HG02938 (cell line): ENCODE measurements around the gene GPR35.
"Not testable (repeated sequence)": the region's sequence is repeated elsewhere in the genome, so short reads cannot be mapped to it uniquely, and the experiment has no call there.

Source experiments
- ATAC-seq: cut with Tn5 transposase; IDR thresholded peaks from one replicate; pipeline ENCODE4 v1.9.1; 2021; ENCODE audit warnings: mild to moderate bottlenecking, moderate library complexity; ENCODE audit not compliant: unreplicated experiment

Gene GPR35

GRCh38 chr2:240650254-240650965 lies 25.1 kb downstream of the GPR35 start:
- ATAC-seq: no peak

DNA sequence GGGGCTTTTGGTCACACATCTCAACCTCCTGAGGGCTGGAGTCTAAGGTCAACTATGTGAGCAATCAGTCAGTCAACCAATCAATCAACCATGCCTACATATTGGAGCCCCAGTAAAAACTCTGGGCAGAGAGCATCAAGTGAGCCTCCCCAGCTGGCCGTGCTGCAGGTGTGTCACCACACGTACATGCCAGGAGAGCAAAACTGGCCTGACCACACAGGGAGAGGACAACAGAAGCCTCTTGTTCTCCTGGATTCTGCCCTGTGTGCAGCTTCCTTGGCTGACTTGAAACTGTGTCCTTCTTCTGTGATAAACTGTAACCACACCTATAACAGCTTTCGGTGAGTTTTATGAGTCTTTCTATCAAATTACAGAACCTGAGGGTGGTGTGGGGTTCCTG lies 25.9 kb downstream of the GPR35 start:
- ATAC-seq: no peak

DNA sequence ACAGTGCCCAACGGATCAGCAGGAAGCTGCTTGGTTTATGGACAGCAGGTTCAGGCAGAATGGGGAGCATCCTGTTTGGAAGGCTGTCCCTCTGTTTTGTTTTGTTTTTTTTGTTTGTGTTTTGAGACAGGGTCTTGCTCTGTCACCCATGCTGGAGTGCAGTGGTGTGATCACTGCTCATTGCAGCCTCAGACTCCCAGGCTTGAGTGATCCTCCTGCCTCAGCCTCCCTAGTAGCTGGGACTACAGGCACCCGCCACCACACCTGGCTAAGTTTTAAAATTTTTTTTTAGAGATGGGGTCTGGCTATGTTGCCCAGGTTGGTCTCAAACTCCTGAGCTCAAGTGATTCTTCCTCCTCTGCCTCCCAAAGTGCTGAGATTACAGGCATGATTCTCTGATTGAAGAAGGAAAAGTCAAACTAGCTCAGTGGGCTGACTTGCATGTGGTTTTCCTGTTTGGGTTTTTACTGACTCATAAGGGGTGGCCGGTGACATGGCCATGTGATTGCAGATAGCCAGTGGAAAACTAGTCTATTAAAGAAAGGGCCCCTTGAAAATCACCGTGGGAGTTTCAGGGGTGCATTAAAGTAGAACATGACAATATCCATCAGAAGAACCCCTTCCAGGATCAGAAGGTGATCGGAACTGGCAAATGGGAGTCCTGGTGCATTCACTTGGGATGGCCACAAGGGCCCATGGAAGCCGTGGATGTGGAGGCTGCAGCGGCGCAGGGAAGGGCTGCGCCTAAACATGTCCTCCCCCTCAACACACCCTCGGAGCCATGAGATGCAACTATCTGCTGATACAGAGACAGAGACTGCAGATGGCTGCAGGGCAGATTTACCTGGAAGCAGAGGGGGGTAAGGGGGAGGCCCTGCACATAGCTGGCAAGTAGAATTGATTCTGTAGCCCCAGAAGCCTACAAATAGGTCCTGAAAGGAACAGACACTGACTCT lies 30.9 kb downstream of the GPR35 start:
- ATAC-seq: no peak

DNA sequence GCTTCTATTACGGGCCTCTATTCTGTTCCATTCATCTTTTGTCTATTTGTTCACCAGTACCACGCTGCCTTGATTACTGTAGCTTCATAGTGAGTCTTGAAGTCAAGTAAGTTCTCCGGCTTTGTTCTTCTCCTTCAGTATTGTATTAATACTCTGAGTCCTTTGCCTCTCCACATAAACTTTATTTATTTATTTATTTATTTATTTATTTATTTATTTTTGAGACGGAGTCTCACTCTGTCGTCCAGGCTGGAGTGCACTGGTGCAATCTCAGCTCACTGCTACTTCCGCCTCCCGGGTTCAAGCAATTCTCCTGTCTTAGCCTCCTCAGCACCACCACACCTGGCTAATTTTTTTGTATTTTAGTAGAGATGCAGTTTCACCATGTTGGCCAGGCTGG lies 34.6 kb downstream of the GPR35 start:
- ATAC-seq: not testable (repeated sequence)

GRCh38 chr2:240662681-240663080 lies 37.4 kb downstream of the GPR35 start:
- ATAC-seq: no peak

- ATAC-seq: no peak
Observed at GRCh38 chr2:240663546-240664190, 38.4 kb downstream of the GPR35 start.

DNA sequence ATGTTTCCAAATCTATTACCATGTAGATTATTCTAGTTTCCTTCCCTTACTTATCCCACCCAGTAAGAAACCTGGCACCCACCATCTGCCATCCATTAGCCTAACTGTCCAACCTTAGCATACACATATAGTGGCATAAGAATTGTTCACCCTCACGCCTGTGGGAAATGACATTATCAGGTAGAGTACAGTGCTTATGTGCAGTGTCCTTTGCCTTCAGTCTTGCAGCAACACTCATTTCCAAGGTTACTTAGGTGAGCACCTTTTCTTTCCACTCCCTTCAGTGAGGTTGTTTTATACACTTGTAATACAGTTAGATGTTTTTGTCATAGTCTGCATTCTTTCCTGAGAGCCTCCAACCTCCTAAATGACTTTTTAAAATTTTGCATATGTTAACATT lies 39.3 kb downstream of the GPR35 start:
- no peak for ATAC-seq

DNA sequence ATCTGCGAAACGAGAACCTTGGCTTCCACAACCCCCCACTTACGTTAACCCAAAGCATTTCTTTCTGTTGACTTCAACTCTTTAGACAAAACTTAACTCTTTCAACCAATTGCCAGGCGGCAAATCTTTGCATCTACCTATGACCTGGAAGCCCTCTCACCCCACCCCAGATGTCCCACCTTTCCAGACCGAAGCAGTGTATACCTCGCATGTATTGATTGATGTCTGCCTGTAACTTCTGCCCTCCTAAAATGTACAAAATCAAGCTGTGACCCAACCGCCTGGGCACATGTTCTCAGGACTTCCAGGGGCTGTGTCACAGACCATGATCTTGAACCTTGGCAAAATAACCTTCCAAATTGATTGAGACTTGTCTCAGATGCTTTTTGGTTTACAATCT lies 45.1 kb downstream of the GPR35 start:
- ATAC-seq: no peak

GRCh38 chr2:240670950-240671349 lies 45.7 kb downstream of the GPR35 start:
- no peak for ATAC-seq

- ATAC-seq: no peak
Observed at GRCh38 chr2:240672076-240672700, 46.9 kb downstream of the GPR35 start.

DNA sequence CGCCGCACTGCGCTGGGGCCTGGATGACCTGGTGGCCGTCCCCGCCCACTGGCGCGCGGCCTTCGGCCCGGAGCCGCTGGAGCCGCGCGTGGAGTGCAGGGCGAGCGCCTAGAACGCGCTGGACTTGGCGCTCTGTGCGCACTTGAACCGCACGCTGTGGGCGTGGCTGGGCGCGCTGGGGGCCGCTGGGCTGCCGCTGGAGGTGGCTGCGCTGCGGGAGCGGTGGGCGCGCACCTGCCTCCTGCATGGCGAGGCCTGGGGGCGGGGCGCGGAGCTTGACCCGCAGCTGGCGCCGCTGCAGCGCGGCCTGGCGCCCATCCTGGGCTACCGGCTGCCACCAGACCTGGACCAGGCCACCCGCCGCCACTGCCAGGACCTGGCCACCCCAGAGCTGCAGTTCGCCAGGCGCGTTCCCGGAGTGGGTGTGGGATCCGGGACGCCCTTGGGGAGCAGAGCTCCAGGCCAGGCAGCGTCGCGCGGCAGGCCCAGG lies 47.5 kb downstream of the GPR35 start:
- no peak for ATAC-seq

DNA sequence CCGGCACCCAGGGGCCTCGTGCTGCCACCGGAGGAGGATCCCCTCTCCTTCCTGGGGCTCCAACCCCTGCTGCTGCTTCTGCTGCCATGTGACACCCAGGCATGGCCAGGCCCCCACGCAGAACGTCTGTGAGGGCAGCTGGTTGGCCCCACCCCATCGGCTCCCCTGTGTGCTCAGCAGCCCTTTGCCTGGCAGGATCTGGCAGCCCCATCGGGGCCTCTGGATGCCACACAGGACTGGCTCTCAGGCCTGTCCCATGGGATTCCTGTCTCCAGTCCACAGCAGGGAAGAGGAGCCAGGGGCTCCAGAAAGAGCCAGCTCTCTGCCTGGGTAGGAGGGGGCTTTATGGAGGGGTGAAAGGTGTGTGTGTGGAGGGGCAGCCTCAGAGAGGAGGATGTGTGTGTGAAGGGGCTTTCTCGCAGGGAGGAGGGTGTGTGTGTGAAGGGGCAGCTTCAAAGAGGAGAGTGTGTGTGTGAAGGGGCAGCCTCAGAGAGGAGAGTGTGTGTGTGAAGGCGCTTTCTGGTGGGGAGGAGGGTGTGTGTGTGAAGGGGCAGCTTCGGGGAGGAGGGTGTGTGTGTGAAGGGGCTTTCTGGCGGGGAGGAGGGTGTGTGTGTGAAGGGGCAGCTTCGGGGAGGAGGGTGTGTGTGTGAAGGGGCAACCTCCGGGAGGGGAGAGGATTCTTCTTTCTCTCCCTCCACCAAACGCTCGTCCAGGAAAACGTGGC lies 49.3 kb downstream of the GPR35 start:
- not testable (repeated sequence) for ATAC-seq

GRCh38 chr2:240675345-240675744 lies 50.1 kb downstream of the GPR35 start:
- ATAC-seq: not testable (repeated sequence)

DNA sequence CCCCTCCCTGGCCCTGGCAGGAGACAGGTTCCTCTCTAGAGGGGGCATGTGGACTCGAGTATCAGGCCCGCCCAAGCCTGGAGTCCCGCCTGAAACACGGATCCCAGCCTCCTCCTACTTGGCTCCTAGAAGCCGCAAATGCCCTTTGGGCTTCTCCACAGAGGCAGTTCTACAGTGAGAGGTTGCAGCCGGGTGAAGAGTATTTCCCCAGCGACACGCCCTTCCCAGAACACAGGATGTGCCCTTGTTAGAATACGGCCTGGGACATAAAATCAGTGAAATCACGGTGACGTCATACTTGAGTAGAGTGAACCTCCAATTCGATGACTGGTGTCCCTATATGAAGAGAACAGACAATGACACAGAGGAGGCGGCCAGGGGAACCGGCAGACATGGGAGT lies 52.8 kb downstream of the GPR35 start:
- ATAC-seq: not testable (repeated sequence)

DNA sequence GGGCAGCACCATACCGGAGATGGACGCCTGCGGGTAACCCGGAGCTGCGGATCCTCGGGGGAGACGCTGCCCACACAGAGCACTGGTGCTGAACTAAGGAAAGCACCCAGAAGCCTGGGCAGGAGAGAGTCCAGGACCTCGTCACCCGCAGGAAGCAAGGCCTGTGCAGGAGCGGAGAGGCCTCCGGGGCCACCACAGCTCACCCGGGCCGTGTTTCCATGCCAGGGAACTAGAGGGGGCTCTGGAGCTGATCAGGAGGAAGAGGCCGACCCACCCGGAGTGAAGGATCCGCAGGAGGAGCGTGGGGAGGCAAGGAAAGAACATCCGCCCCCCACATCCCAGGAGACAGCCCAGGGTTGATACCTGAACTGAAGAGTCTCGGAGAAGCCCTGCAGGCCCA lies 53.6 kb downstream of the GPR35 start:
- not testable (repeated sequence) for ATAC-seq

DNA sequence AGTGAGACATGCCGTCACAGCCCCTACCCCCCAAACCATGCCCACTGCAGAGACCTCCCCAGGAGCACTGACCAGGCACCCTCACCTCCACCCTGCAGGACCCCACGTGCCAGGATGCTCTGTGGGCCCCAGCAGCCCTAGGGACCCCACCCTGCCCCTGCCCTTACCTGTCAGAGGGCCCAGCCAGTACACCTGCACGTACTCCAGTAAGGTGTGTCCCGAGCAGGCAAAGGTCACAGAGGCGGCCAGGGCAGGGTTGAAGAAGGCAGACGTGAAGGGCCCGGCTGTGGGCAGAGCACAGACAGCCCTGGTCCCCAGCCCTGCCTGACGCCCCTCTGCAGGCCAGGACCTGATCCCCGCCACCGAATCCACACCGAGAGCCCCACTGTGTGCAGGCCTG lies 54.9 kb downstream of the GPR35 start:
- ATAC-seq: not testable (repeated sequence)
